MM.1S (cell line): Measurements from ENCODE around the gene SNX18.

ENCODE experiments used
- DNase-seq: peaks from one replicate; pipeline ENCODE4 v3.0.0-alpha.2; 2015
- H2AFZ ChIP-seq: fragments of 300-600 bp; sonication (generic); 2 replicates; pipeline ENCODE4 v1.6.0; 2016; ENCODE audit warnings: antibody characterized with exemption, low read length
- H3F3A ChIP-seq: fragments of 300-600 bp; sonication (generic); 2 replicates; pipeline ENCODE4 v1.6.1; 2016; ENCODE audit warnings: mild to moderate bottlenecking, antibody characterized with exemption, low read length, moderate library complexity, mixed read lengths; ENCODE audit not compliant: insufficient read depth
- H3K27ac ChIP-seq: fragments of 300-600 bp; sonication (generic); 2 replicates; pipeline ENCODE4 v1.5.1; 2016; ENCODE audit warnings: mild to moderate bottlenecking, low read length
- H3K27me3 ChIP-seq: fragments of 300-600 bp; sonication (generic); replicated peaks from 2 replicates; pipeline ENCODE4 v1.6.0; 2016; ENCODE audit warnings: low read length; ENCODE audit not compliant: insufficient read depth
- H3K36me3 ChIP-seq: fragments of 300-600 bp; sonication (generic); replicated peaks from 2 replicates; pipeline ENCODE4 v1.6.1; 2016; ENCODE audit warnings: mild to moderate bottlenecking, low read length, mixed read lengths; ENCODE audit not compliant: insufficient read depth
- H3K4me1 ChIP-seq: fragments of 300-600 bp; sonication (generic); 2 replicates; pipeline ENCODE4 v1.6.1; 2016; ENCODE audit warnings: low read length, mixed read lengths
- H3K4me2 ChIP-seq: fragments of 300-600 bp; sonication (generic); 2 replicates; pipeline ENCODE4 v1.6.0; 2016; ENCODE audit warnings: low read depth, low read length
- H3K4me3 ChIP-seq: fragments of 300-600 bp; sonication (generic); 2 replicates; pipeline ENCODE4 v1.5.1; 2016; ENCODE audit warnings: low read length, mixed read lengths
- H3K79me2 ChIP-seq: fragments of 300-600 bp; sonication (generic); 2 replicates; pipeline ENCODE4 v1.6.1; 2016; ENCODE audit warnings: mixed run types, low read length, mixed read lengths
- H3K9ac ChIP-seq: fragments of 300-600 bp; sonication (generic); 2 replicates; pipeline ENCODE4 v1.6.1; 2016; ENCODE audit warnings: low read length, mixed read lengths
- H3K9me2 ChIP-seq: fragments of 300-600 bp; sonication (generic); replicated peaks from 2 replicates; pipeline ENCODE4 v1.6.1; 2016; ENCODE audit warnings: mild to moderate bottlenecking, low read length, mixed read lengths; ENCODE audit not compliant: insufficient read depth
- H3K9me3 ChIP-seq: fragments of 300-600 bp; sonication (generic); replicated peaks from 2 replicates; pipeline ENCODE4 v1.6.1; 2016; ENCODE audit warnings: mild to moderate bottlenecking, low read length, mixed read lengths; ENCODE audit not compliant: insufficient read depth
- H4K20me1 ChIP-seq: fragments of 300-600 bp; sonication (generic); 2 replicates; pipeline ENCODE4 v1.6.1; 2016; ENCODE audit warnings: mild to moderate bottlenecking, low read length, moderate library complexity, mixed read lengths; ENCODE audit not compliant: insufficient read depth
- EZH2 ChIP-seq: fragments of 300-600 bp; sonication (generic); optimal IDR thresholded peaks from 2 replicates; pipeline ENCODE3; 2017; ENCODE audit warnings: low read depth, mild to moderate bottlenecking, antibody characterized with exemption, low read length, mixed read lengths
- EZH2phosphoT487 ChIP-seq: fragments of 300-600 bp; sonication (generic); IDR thresholded peaks from 2 replicates; pipeline ENCODE4 v1.6.1; 2018; ENCODE audit warnings: antibody characterized with exemption, low read length
- TF ChIP-seq, protein P1 (sequence below): fragments of 300-600 bp; sonication (generic); IDR thresholded peaks from 2 replicates; pipeline ENCODE4 v1.5.1; 2016; ENCODE audit warnings: antibody characterized with exemption, low read length, mixed read lengths

SNX18 gene

DNA sequence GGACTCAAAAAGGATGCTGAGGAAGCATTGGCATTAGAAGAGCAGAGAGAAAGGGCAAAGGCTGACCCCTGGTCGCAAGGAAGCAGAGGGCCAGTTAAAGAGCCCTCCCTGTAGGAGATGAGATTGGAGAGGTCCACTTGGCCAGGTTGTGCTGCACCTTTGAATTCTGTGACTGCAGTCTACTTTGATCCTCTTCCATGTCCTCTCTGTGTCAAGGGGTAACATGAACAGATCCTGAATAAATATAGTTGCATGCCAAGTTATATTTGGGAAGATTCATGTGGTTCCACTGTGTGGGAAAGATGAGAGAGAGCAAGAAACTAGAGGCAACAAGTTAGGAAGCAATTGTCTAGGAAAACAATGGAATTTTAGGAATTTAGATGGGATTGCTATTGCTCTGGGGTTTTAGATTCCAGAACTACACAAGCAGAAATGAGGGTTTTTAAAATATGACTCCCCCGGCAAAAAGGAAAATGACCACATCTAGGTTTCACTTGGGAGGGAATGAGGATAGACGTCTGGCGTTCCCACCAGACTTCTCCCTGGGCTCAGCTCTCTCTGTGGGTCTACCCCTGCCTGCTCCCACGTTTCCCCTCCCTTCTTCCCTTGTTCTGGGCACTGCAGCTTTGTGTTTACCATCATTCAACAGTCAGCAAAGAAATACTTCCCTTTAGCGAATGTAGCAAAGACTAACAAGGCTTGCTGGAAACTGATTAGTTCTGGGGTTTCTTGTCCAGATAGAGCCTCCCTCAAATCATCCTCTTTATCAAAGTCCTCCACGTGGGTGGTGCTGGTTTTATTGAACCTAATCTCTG lies 63.6 kb downstream of the SNX18 start:
- TF ChIP-seq EZH2phosphoT487 (no peak), EZH2 (no peak)
- TF ChIP-seq, protein P1, sequence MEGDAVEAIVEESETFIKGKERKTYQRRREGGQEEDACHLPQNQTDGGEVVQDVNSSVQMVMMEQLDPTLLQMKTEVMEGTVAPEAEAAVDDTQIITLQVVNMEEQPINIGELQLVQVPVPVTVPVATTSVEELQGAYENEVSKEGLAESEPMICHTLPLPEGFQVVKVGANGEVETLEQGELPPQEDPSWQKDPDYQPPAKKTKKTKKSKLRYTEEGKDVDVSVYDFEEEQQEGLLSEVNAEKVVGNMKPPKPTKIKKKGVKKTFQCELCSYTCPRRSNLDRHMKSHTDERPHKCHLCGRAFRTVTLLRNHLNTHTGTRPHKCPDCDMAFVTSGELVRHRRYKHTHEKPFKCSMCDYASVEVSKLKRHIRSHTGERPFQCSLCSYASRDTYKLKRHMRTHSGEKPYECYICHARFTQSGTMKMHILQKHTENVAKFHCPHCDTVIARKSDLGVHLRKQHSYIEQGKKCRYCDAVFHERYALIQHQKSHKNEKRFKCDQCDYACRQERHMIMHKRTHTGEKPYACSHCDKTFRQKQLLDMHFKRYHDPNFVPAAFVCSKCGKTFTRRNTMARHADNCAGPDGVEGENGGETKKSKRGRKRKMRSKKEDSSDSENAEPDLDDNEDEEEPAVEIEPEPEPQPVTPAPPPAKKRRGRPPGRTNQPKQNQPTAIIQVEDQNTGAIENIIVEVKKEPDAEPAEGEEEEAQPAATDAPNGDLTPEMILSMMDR: no peak
- Histone ChIP-seq H3K4me1 (no peaks in the 10 kb centered on the region), H3K9me2 (no peaks in the 10 kb centered on the region), H3K4me3 (no peak overlapping the region), H3K9ac (no peak overlapping the region), H3K79me2 (no peaks in the 10 kb centered on the region), H4K20me1 (no peaks in the 10 kb centered on the region), H2AFZ (no peak overlapping the region), H3K4me2 (no peak overlapping the region), H3K9me3 (no peaks in the 10 kb centered on the region), H3F3A (no peaks in the 10 kb centered on the region), H3K27me3 (no peaks in the 10 kb centered on the region), H3K36me3 (no peaks in the 10 kb centered on the region), H3K27ac (no peak overlapping the region)
- DNase-seq: no peak

DNA sequence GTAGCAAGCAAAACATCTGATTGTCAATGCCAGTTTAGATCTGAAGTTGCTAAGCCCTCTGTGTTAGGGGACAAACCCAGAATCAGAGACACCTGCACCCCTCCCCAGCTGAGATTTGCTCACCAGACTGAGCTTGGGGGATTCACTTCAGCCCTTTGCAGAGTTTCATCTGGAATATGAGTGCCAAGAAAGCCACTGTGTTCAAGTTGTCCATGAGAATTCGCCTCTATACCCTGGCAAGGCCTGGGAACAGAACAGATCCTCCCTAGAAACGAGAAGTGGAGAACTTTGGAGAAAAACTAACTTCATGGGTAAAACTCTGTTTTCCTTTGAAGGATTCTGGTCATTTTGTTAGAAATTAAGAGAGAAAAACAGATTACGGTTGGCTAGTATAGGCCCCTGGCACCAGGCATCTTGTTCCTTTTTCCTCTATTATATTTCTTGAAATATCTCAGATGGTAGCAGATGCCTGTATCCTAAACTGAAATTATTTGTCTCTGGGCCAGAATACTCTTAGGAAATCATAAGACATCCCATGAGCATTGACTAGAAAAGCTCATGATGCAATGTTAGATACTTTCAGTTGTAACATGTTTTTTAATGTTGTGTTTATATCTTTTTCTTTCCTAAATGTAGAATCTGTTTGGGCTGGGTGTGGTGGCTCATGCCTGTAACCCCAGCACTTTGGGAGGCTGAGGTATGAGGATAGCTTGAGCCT lies 64.4 kb downstream of the SNX18 start:
- H3F3A ChIP-seq: no peaks in the 10 kb centered on the region
- H3K9me2 ChIP-seq: no peaks in the 10 kb centered on the region
- H3K27me3 ChIP-seq: no peaks in the 10 kb centered on the region
- no peaks in the 10 kb centered on the region for H4K20me1 ChIP-seq
- no peak overlapping the region for H3K27ac ChIP-seq
- no peaks in the 10 kb centered on the region for H3K4me1 ChIP-seq
- no peaks in the 10 kb centered on the region for H3K9me3 ChIP-seq
- no peaks in the 10 kb centered on the region for H3K79me2 ChIP-seq
- H3K4me2 ChIP-seq: no peak overlapping the region
- TF ChIP-seq, protein P1: no peak
- TF ChIP-seq EZH2phosphoT487 (no peak), EZH2 (no peak)
- DNase-seq: no peak
- no peak overlapping the region for H3K4me3 ChIP-seq
- no peak overlapping the region for H2AFZ ChIP-seq
- no peak overlapping the region for H3K9ac ChIP-seq
- no peaks in the 10 kb centered on the region for H3K36me3 ChIP-seq

DNA sequence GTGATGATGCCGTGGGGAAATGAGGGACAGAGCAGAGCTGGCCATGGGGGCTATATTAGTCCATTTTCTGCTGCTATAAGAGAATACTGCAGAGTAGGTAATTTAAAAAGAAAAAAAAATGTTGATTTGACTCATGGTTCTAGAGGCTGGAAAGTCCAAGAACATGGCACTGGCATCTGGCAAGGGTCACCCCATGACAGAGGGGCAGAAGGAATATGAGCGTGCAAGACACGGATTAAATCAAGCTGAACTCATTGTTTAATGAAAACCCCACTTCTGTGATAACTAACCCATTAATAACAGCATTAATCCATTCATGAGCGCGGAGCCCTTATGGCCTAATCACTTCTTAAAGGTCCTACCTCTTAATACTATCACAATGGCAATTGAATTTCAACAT lies 68.8 kb downstream of the SNX18 start:
- no peak overlapping the region for H3K27ac ChIP-seq
- no peaks in the 10 kb centered on the region for H3K79me2 ChIP-seq
- no peaks in the 10 kb centered on the region for H3K9me2 ChIP-seq
- no peak for DNase-seq
- H3K36me3 ChIP-seq: no peaks in the 10 kb centered on the region
- H3K27me3 ChIP-seq: no peaks in the 10 kb centered on the region
- no peaks in the 10 kb centered on the region for H3K9me3 ChIP-seq
- H3K4me2 ChIP-seq: no peak overlapping the region
- no peak overlapping the region for H3K9ac ChIP-seq
- H4K20me1 ChIP-seq: no peaks in the 10 kb centered on the region
- TF ChIP-seq EZH2phosphoT487 (no peak), EZH2 (no peak)
- TF ChIP-seq, protein P1: no peak
- no peak overlapping the region for H3K4me3 ChIP-seq
- H3F3A ChIP-seq: no peaks in the 10 kb centered on the region
- no peak overlapping the region for H2AFZ ChIP-seq
- peaks cover 3% of the 10 kb centered on the region; the same call in 1 of the 2 replicates for H3K4me1 ChIP-seq
